HG02870 (cell line): ENCODE measurements around the gene AP3B1.

Experiments used
- ATAC-seq: cut with Tn5 transposase; IDR thresholded peaks from one replicate; pipeline ENCODE4 v1.9.1; 2021; ENCODE audit warnings: mild to moderate bottlenecking, moderate library complexity; ENCODE audit not compliant: unreplicated experiment

AP3B1 gene

GRCh38 chr5:78007233-78007632 lies 287.3 kb downstream of the AP3B1 start:
- no peak for ATAC-seq

GRCh38 chr5:78006449-78006848 lies 288.0 kb downstream of the AP3B1 start:
- ATAC-seq = no peak

GRCh38 chr5:78005021-78005785 lies 289.3 kb downstream of the AP3B1 start:
- no peak for ATAC-seq

- ATAC-seq = no peak
Measured at GRCh38 chr5:78004559-78004958, 289.9 kb downstream of the AP3B1 start.

- no peak for ATAC-seq
Measured at GRCh38 chr5:78003919-78004318, 290.6 kb downstream of the AP3B1 start.

- no peak for ATAC-seq
Measured at GRCh38 chr5:78003450-78003849, 291.0 kb downstream of the AP3B1 start.

- no peak for ATAC-seq
Measured at GRCh38 chr5:78002690-78003089, 291.8 kb downstream of the AP3B1 start.

- ATAC-seq = no peak
Measured at GRCh38 chr5:78001197-78001596, 293.3 kb downstream of the AP3B1 start.

GRCh38 chr5:78000191-78000590 lies 294.3 kb downstream of the AP3B1 start:
- no peak for ATAC-seq

GRCh38 chr5:77999399-77999798 lies 295.1 kb downstream of the AP3B1 start:
- no peak for ATAC-seq

- no peak for ATAC-seq
Measured at GRCh38 chr5:77996943-77997342, 297.6 kb downstream of the AP3B1 start.

- no peak for ATAC-seq
Measured at GRCh38 chr5:77995793-77996409, 298.6 kb downstream of the AP3B1 start.

GRCh38 chr5:77994943-77995342 lies 299.6 kb downstream of the AP3B1 start:
- no peak for ATAC-seq

- no peak for ATAC-seq
Measured at GRCh38 chr5:77993855-77994318, 300.6 kb downstream of the AP3B1 start.

GRCh38 chr5:77993141-77993854 lies 301.2 kb downstream of the AP3B1 start:
- ATAC-seq = no peak

- ATAC-seq = no peak
Measured at GRCh38 chr5:77991084-77991483, 303.4 kb downstream of the AP3B1 start.

- ATAC-seq = no peak
Measured at GRCh38 chr5:77990020-77990419, 304.5 kb downstream of the AP3B1 start.

- ATAC-seq = no peak
Measured at GRCh38 chr5:77987988-77988387, 306.5 kb downstream of the AP3B1 start.

- ATAC-seq = no peak
Measured at GRCh38 chr5:77987331-77987730, 307.2 kb downstream of the AP3B1 start.

- no peak for ATAC-seq
Measured at GRCh38 chr5:77986261-77986660, 308.2 kb downstream of the AP3B1 start.

GRCh38 chr5:77985247-77985646 lies 309.3 kb downstream of the AP3B1 start:
- ATAC-seq = no peak

- no peak for ATAC-seq
Measured at GRCh38 chr5:77984587-77984986, 309.9 kb downstream of the AP3B1 start.
